A549 (cell line): Measurements from ENCODE around the gene SSMEM1. TPM values are rescaled to one million over a fixed set of nuclear protein-coding genes. Genes with fewer than 3 reads are reported as not detected.
"Not testable (repeated sequence)": the region's sequence is repeated elsewhere in the genome, so short reads cannot be mapped to it uniquely, and the experiment has no call there.

Experiments
- ATAC-seq, 2 experiments: fragments of 200-7000 bp in 1 of 2; fragments of >200 bp in 1 of 2; cut with Nextera tagmentation in 1 of 2; cut with Tn5 transposase in 1 of 2; 3 replicates each; pipeline versions ENCODE4 v1.8.0 to v1.9.1; 2018 to 2020; ENCODE audit warnings: mild to moderate bottlenecking in 1 of 2, moderate library complexity in 1 of 2
- CTCF ChIA-PET: fragments of 300-600 bp; sonication (Branson Sonifier 250); formaldehyde crosslinking; extraction: SDS; loops from one replicate; lab custom pipeline; 2021; ENCODE audit warnings: antibody characterized with exemption, inconsistent platforms; lab: Yijun Ruan, JAX
- POLR2A ChIA-PET: fragments of 350-600 bp; formaldehyde crosslinking; extraction: SDS; loops from one replicate; lab custom pipeline; 2021; ENCODE audit warnings: antibody characterized with exemption, inconsistent platforms; lab: Yijun Ruan, JAX
- DNase-seq, 2 experiments: peaks; one replicate each; pipeline versions ENCODE4 v3.0.0 to v3.0.0-alpha.2; 2011 to 2016; ENCODE audit warnings: low read depth in 1 of 2, low spot score in 1 of 2
- FAIRE-seq: peaks from 2 replicates; lab custom pipeline; 2011; peaks lifted over from hg19 to GRCh38; lab: Jason Lieb, UNC
- H3K27ac ChIP-seq, 2 experiments: fragments of >200 bp; sonication (Bioruptor Twin); formaldehyde crosslinking; 3 replicates each; pipeline ENCODE4 v1.5.1; 2016 to 2017
- H3K4me1 ChIP-seq: fragments of >200 bp; sonication (Bioruptor Twin); formaldehyde crosslinking; 3 replicates; pipeline ENCODE4 v1.6.1; 2016
- H3K4me2 ChIP-seq: fragments of >200 bp; sonication (Bioruptor Twin); formaldehyde crosslinking; 3 replicates; pipeline ENCODE4 v1.6.1; 2016
- H3K4me3 ChIP-seq: fragments of >200 bp; sonication (Bioruptor Twin); formaldehyde crosslinking; 3 replicates; pipeline ENCODE4 v1.5.1; 2016
- H3K9me3 ChIP-seq: fragments of >200 bp; sonication (Bioruptor Twin); formaldehyde crosslinking; 3 replicates; pipeline ENCODE4 v1.6.1; 2016
- CTCF ChIP-seq: fragments of >200 bp; sonication (Bioruptor Twin); formaldehyde crosslinking; IDR thresholded peaks from 3 replicates; pipeline ENCODE4 v1.5.1; 2016
- RAD21 ChIP-seq, 2 experiments: fragments of >200 bp in 1 of 2; sonication (Bioruptor Twin) in 1 of 2; formaldehyde crosslinking in 1 of 2; IDR thresholded peaks in 1 of 2; conservative IDR thresholded peaks in 1 of 2; 2 replicates in 1 of 2; 3 replicates in 1 of 2; pipeline ENCODE4 v1.6.1; 2012 to 2018; ENCODE audit warnings: inconsistent platforms in 1 of 2
- RNF2 ChIP-seq: fragments of 200-600 bp; sonication (generic); IDR thresholded peaks from 2 replicates; pipeline ENCODE4 v1.6.1; 2016; ENCODE audit warnings: low read depth, mild to moderate bottlenecking, antibody characterized with exemption, moderate library complexity, borderline replicate concordance
- SMC3 ChIP-seq: fragments of >200 bp; sonication (Bioruptor Twin); formaldehyde crosslinking; IDR thresholded peaks from 3 replicates; pipeline ENCODE4 v1.6.1; 2018; ENCODE audit warnings: inconsistent platforms
- ZNF302 ChIP-seq: fragments of 250-450 bp; sonication (Bioruptor Pico); IDR thresholded peaks from 2 replicates; pipeline ENCODE4 v1.9.0; 2021; ENCODE audit warnings: inconsistent platforms, mild to moderate bottlenecking, moderate library complexity
- WGBS: methylation state at CpG from one replicate; pipeline ENCODE4 v1.1.6; 2017; ENCODE audit errors: missing lambda C conversion rate; 5-methylcytosine and 5-hydroxymethylcytosine counted together
- polyA plus RNA-seq, 4 experiments: library from polyadenylated mRNA; depleted of rRNA in 3 of 4; stranded (reverse); fragments of >200 nt; fragmentation: RNase III in 1 of 4; extraction: RNeasy Plus Mini Kit Qiagen cat#74134 plus additional on column Dnase treatment in 1 of 4; gene quantifications; 2 replicates in 3 of 4; 3 replicates in 1 of 4; pipeline ENCODE4 v1.2.3, GENCODE V29; 2011 to 2017
- TF ChIP-seq, protein P1 (sequence below): IDR thresholded peaks from 2 replicates; pipeline ENCODE4 v1.6.1; 2012

SSMEM1 gene
- polyA plus RNA-seq, 2 of the 4 experiments (the other 2 are of a cell fraction), result not detected

DNA sequence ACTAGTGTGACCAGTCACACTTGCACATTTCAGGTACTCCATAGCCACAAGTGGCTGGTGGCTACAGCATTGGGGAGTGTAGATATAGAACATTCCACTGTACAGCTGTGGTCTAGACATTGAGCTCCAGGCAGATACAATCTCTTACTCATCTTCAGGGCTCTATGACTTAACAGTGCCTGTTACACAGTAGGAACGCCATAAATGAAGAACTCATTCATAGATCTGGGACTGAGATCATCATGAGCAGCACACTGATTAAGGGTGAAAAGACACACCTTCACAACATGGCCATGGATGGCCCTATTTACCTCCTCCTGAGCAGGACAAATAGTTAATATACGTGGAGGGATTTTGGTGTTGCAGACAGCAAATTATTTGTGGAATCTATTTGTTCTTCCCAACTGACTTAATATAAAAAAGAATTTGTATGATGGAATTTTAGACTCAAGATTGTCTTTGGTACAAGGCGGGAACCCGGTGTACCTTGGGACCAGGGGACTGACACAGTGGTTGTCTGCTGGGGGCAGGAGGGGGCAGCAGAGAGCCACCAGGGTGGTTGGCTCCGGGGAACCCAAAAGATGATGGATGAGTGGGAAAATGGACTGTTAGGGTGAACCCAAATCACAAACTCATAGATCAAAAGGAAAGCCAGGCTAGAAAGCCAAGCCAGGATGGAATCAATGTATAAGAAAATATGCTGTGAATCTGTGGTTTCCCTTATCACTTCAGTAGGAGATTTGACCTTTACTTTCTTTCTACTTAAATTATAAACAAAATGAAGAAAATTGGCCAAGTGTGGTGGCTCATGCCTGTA, 34.7 kb downstream of the SSMEM1 start:
- H3K4me2 ChIP-seq, result 0 out of 3 replicates have a peak overlapping the region, but pooled peaks have one; percentile 1
- H3K27ac ChIP-seq, result no peak overlapping the region
- FAIRE-seq (no peak), DNase-seq (peak; percentile 35 to 51), ATAC-seq (peak; percentile 90 to 98)
- ChIA-PET CTCF (interaction anchor here (0.5 to 2.2 kb wide), 11 partner anchors 8 to 516 kb away, joined by 3 to 8 read pairs (median 3); no protein-coding TSS in a partner anchor), POLR2A (no interaction called here)
- no peak overlapping the region for H3K4me3 ChIP-seq
- WGBS, result 23% methylated on average over 5 of the region's 5 CpGs
- TF ChIP-seq ZNF302 (CRISPR knock-in tag), result no peak
- no peak for TF ChIP-seq RNF2
- peak; percentile 90 for TF ChIP-seq SMC3
- TF ChIP-seq, protein P1, sequence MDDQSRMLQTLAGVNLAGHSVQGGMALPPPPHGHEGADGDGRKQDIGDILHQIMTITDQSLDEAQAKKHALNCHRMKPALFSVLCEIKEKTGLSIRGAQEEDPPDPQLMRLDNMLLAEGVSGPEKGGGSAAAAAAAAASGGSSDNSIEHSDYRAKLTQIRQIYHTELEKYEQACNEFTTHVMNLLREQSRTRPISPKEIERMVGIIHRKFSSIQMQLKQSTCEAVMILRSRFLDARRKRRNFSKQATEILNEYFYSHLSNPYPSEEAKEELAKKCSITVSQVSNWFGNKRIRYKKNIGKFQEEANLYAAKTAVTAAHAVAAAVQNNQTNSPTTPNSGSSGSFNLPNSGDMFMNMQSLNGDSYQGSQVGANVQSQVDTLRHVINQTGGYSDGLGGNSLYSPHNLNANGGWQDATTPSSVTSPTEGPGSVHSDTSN, result no peak
- peak; percentile 87 for TF ChIP-seq CTCF
- peak; percentile 91 to 93 for TF ChIP-seq RAD21 (conservative IDR thresholded peaks at IDR 0.05 in 1 of 2, IDR thresholded peaks at IDR 0.05 in 1 of 2)
- no peaks in the 10 kb centered on the region for H3K9me3 ChIP-seq
- no peaks in the 10 kb centered on the region for H3K4me1 ChIP-seq

DNA sequence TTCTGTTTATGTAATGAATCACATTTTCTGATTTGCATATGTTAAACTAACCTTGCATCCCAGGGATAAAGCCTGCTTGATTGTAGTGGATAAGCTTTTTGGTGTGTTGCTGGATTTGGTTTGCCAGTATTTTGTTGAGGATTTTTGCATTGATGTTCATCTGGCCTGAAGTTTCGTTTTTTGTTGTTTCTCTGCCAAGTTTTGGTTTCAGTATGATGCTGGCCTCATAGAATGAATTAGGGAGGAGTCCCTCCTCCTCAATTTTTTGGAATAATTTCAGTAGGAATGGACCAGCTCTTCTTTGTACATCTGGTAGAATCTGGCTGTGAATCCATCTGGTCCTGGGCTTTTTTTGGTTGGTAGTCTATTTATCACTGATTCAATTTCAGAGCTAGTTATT, 35.8 kb downstream of the SSMEM1 start:
- WGBS, result 19% methylated on average over 1 of the region's 1 CpG
- H3K9me3 ChIP-seq, H3K27ac ChIP-seq, DNase-seq, H3K4me1 ChIP-seq, POLR2A ChIA-PET, ATAC-seq, H3K4me2 ChIP-seq, FAIRE-seq, H3K4me3 ChIP-seq: not testable (repeated sequence)
- CTCF ChIA-PET, result interaction anchor here (0.5 to 2.2 kb wide), 11 partner anchors 9 to 675 kb away, joined by 3 to 8 read pairs (median 3); no protein-coding TSS in a partner anchor

- WGBS, result 24% methylated on average over 1 of the region's 1 CpG
- CTCF ChIA-PET, FAIRE-seq: not testable (repeated sequence)
These were observed 38.8 kb downstream of the SSMEM1 start for GRCh38 chr7:130246491-130246890.

DNA sequence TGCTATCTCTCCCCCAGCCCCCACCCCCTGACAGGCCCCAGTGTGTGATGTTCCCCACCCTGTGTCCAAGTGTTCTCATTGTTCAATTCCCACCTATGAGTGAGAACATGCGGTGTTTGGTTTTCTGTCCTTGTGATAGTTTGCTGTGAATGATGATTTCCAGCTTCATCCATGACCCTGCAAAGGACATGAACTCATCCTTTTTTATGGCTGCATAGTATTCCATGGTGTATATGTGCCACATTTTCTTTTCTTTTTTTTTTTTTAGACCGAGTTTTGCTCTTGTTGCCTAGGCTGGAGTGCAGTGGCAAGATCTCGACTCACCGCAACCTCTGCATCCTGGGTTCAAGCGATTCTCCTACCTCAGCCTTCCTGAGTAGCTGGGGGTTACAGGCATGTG, 41.2 kb downstream of the SSMEM1 start:
- POLR2A ChIA-PET, H3K4me2 ChIP-seq, H3K27ac ChIP-seq, FAIRE-seq, H3K9me3 ChIP-seq, DNase-seq, H3K4me3 ChIP-seq, H3K4me1 ChIP-seq, CTCF ChIA-PET, ATAC-seq: not testable (repeated sequence)
- 53% methylated on average over 5 of the region's 5 CpGs for WGBS

More at GRCh38 chr7:130246491-130246890, 38.8 kb downstream of the SSMEM1 start:
- POLR2A ChIA-PET, ATAC-seq, H3K4me2 ChIP-seq, DNase-seq, H3K4me1 ChIP-seq, H3K27ac ChIP-seq, H3K4me3 ChIP-seq, H3K9me3 ChIP-seq: not testable (repeated sequence)

DNA sequence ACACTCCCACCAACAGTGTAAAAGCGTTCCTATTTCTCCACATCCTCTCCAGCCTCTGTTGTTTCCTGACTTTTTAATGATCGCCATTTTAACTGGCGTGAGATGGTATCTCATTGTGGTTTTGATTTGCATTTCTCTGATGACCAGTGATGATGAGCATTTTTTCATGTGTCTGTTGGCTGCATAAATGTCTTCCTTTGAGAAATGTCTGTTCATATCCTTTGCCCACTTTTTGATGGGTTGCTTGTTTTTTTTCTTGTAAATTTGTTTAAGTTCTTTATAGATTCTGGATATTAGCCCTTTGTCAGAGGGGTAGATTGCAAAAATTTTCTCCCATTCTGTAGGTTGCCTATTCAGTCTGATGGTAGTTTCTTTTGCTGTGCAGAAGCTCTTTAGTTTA, 42.0 kb downstream of the SSMEM1 start:
- not testable (repeated sequence) for FAIRE-seq

More for the DNA sequence above, 42.0 kb downstream of the SSMEM1 start:
- H3K27ac ChIP-seq, H3K4me1 ChIP-seq, DNase-seq, H3K4me3 ChIP-seq, POLR2A ChIA-PET, ATAC-seq, CTCF ChIA-PET, H3K9me3 ChIP-seq, H3K4me2 ChIP-seq: not testable (repeated sequence)
- WGBS, result 61% methylated on average over 3 of the region's 3 CpGs
